HuH-7 (cell line): ENCODE data around the gene CDKN2B.
"Not testable (repeated sequence)": the region's sequence is repeated elsewhere in the genome, so short reads cannot be mapped to it uniquely, and the experiment has no call there.

Experiments used
- DNase-seq: peaks from one replicate; pipeline ENCODE4 v3.0.0; 2011; ENCODE audit warnings: low spot score

CDKN2B gene, protein sequence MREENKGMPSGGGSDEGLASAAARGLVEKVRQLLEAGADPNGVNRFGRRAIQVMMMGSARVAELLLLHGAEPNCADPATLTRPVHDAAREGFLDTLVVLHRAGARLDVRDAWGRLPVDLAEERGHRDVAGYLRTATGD

DNA sequence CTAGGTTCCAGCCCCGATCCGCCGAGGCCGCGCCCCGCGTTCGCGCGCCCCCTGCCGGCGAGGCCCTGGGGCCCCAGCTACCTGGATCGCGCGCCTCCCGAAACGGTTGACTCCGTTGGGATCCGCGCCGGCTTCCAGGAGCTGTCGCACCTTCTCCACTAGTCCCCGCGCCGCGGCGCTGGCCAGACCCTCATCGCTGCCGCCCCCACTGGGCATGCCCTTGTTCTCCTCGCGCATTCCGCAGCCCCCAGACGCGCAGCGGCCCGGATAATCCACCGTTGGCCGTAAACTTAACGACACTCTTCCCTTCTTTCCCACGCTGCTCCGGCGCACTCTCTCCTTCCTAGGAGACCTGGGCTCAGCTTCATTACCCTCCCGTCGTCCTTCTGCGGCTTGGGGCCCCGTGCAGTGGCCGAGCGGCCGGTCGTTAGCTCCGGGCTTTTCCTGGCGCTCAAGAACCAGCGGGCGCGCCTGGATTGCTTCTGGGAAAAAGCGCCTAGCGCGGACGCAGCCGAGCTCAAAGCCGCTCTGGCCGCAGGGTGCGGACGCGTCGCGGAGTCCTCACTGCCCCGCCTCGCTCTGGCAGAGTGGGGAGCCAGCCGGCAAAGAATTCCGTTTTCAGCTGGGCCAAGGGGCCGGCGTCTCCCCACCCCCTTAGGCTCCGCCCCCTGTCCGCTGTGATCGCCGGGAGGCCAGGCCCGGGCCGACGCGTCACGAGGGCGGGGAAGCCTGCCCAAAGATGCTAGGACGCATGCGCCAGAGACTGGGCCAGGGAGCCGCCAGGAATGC, at the start of gene CDKN2B:
TSS of gene CDKN2B (minus strand) at position 589 of the 789 bp plus-strand sequence. CDS start at position 237, 352 bp downstream.
- peak; percentile 83 for DNase-seq

DNA sequence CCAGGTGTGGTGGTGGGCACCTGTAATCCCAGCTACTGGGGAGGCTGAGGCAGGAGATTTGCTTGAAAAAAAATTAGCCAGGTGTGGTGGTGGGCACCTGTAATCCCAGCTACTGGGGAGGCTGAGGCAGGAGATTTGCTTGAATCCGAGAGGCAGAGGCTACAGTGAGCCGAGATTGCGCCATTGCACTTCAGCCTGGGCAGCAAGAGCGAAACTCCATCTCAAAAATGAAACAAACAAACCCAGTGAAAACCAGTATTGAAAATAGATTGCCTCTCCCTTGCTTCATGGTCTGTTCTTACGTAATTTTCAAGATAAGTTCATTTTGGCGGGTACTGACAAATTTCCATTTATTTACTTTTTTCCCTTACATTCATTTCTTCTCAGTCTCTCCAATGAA, 48.9 kb upstream of the CDKN2B start:
- not testable (repeated sequence) for DNase-seq

DNA sequence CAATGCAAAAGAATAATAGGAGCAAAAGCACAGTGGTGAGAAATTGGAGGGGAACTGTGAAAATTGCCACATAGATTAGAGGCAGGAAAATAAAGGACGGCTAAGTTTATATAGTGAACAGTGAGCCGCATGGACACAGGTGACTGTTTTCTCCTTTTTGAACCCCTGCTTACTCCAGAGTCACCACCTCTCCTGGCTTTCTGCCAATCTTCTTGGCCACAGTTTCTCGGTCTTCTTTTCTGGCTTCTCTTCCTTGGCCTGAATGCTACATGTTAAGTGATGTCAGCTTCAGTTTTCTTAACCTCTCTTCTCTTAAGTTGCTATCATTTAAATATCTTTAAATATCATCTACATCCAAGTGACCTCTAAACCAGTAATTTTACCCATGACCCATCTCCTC, 47.3 kb upstream of the CDKN2B start:
- DNase-seq = no peak

DNA sequence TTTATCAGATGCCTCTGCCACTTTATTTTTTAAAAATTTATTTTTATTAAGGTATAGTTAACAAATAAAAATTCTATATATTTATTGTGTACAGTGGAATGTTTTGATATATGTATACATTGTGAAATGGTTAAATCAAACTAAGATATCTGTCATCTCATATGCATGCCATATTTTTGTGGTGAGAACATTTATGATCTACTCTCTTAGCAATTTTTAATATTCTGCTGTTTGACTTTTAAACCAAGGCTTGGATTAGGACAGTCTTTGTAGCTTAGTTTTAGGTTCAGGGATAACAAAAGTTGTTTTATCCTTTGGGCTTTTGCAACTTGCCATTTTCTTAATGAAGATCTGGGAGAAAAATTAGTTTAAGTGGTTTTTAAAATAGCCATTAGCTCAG, 46.0 kb upstream of the CDKN2B start:
- no peak for DNase-seq

DNA sequence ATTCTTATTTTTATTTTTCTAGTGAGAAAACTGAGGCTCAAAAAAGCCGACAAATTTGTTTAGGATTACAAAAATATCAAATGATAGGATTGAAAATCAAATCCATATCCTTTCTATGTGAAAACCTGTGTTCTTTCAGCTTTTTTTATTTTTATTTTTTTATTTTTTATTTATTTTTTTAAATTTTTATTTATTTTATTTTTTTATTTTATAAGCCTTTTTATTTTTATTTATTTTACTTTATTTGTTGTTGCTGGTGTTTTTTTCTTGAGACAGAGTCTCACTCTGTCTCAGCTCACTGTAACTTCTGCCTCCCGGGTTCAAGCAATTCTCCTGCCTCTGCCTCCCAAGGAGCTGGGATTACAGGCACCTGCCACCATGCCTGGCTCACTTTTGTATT, 45.4 kb upstream of the CDKN2B start:
- no peak for DNase-seq

DNA sequence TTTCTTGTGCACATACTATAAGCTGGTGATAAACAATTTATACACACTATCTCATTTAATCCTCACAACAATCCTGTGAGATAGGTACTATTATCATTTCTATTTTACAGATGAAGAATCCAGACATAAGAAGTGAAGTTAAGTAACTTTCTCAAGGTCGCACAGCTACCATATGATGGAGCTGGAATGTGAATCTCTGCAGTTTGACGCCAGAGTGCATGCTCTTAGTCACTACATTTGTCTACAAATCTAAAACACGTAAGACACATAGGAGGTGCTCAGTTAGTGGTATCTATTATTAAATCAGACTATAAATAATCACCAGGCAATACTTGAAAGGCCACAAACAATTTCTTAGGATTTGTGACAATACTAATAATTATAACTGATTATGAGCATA, 45.0 kb upstream of the CDKN2B start:
- no peak for DNase-seq

DNA sequence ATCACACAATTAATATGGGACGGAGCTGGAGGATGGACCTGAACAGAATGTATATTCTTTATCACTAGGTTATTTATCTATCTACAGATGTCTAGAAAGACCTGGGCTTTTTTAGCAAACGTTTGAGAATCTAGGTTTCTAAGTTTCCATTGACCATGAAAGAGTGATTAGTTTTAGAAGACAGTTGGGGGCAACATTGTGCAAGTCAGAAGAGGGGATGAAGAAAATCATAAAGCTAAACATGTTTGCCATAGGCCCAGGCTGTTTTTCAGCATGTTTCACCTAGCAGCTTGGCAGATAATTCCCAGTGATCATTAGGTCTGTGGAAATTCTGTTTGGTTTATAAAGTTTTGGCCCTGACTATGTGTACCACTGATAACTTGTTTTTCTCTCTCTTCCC, 44.1 kb upstream of the CDKN2B start:
- DNase-seq = no peak

DNA sequence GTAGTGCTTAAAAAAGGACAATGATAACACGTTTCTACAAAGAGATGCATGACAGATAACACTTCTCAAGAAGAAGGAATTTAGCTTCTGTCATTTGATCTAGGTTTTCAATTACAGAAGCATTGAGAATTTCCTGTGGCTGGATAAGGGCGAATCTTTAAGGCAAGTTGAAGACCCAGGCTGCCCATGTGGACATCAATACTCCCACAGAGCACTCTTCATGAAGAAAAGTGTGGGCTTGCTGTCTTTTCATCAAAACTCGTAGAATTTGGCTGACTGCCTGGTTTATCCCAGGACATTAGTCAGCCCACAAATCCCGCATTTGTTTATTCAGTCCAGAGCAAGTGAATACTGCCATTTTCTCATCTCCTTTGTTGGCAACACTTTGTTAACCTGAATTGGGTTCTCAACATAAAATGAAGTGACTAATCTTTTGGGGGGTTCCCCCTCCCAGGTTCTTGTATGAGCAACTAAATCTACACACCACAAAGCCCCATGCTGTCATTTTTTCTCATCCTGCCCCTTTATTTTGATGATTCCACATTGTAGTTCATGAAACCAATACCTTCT, 43.4 kb upstream of the CDKN2B start:
- DNase-seq = no peak

DNA sequence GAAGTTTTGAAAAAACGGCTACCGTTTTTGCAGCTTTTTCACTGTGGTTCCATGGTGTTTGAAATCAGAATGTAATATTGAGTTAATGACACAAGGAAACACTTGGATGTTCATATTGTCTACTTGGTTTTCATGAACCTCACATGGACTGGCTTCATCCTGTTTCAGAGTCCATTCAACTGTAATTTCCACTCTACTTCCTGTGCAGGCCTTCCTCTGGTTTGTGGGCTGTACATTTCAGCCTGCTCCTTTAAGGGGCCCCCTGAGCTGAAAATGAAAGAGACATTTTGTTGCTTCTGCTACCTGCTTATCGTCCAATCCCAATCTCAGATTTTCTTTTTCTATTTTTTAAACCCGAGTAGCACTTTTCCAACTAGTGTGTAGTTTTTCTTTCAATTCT, 41.8 kb upstream of the CDKN2B start:
- no peak for DNase-seq

DNA sequence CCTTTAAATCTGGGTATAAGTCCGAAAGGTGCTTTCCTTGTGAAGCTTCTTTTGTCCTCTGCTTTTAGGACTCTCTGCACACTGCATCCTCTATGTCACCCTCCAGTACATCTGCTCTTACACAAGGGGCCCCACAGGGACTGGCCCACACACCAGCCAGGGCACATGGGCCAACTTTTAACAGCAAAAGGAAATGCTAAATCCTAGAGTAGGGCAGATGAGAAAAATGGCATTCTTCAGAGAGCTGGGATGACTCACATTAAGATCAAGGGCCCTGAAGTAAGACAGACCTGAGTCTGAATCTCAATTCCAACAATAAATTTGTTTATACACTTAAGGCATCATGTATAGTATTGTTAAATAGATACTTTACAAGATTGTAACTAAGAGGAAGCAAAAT, 40.3 kb upstream of the CDKN2B start:
- DNase-seq = no peak

DNA sequence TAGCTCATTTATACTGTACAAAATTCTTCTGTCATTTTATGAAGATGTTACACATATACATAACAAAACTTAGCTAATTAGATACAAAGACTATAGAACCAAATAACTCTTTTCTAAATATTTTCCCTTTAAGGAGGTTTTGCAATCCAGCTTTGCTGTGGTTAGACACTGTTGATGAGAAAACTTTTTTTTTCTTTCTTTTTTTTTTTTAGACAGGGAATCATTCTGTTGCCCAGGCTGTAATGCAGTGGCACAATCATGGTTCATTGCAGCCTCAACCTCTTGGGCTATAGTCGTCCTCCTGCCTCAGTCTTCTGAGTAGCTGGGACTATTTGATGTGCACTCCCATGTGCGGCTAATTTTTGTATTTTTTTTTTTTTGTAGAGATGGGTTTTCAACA, 38.5 kb upstream of the CDKN2B start:
- DNase-seq = no peak

DNA sequence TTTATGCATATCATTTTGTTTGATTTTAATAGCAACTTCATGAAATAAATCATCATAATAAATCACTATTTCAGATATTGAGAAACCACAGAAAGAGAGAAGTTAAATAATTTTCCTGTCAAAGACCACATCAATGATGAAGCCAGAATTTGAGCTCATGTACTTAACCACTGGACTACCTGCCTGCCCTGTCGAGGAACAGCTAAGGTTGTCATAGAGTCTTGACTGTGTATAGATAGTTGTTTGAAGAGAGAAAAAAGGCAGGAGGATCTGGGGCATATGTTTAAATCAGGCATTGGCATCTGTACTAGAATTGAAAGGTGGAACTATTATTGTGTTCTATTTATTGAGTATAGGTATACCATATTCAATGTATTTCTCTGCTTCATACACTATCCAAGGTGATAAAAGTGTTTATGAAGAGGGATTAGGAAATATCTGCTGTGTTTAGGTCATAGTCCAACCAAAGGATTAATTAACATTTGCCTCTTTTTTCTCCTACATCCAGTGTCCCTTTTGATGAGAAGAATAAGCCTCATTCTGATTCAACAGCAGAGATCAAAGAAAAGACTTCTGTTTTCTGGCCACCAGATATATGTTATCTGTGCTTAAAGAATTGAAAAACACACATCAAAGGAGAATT, 37.3 kb upstream of the CDKN2B start:
- DNase-seq = no peak

DNA sequence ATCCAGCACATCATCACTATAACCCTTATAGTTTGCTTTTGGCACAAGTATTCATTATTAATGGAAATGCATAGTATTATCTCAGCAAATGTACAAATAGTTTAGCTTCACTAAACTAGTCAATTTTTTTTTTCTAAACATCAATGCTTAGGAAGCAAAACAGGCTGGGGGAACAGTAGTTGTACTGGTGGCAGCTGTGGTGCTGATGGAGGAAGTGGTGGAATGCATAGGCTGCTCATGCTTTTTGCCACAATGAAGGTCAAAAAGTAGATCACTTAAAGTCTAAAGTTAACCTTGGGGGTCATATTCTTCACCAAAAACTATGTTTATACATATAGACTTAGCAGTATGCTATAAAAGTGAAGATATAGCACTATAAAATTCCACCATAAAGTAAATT, 36.3 kb upstream of the CDKN2B start:
- no peak for DNase-seq

DNA sequence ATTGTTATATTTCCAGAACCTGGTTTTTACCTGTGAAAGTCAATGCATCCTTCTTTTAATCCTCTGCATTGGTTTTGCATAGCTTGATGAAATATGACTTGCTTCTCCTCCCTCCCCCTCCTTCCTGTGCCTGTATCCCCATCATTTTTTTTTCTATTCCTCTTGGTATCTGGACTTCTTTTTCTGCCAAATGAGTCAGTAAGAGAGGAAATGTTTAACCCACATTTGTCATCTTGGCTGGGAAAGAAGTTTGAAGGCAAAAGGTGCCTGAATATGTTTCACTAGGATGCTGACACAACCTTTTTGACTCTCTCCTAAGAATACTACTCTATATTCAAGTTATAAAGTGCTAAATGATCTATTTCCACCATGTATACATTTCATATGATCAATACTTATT, 35.5 kb upstream of the CDKN2B start:
- no peak for DNase-seq

DNA sequence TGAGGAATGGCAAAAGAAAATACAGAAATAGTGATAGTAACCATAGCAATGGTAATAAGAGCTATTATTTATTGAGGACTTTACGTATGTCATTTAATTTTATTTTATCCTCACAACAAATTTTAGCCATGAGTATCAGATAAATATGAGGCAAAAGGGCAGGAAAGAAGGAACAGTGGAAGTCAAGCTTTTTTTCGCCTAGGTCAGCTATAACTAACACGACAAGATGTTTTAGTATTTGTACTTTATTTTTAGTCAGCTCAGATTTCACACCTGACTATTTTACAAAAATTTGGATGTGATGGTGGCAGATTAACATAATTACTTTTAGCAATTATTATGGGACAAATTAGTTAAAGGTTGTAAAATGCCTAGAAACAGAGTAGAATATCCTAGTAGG, 34.8 kb upstream of the CDKN2B start:
- DNase-seq = no peak

DNA sequence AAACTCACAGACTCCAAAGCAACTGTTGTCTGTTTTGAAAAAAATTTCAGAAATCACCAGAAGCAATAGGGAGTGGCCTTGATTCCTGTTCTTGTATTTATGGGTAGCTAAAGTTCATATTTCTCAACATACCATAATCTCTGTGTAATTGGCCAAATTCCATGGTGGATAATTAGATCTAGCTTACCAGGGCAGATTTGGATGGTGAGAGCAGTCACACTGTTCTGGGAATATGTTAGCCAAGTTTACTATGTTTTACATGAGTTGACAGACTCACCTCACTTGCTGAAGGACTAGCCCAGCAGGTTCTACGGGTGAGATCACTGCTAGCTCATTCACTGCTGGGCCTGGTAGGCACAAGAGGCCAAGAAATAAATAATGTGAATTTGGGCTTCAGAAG, 32.7 kb upstream of the CDKN2B start:
- no peak for DNase-seq

DNA sequence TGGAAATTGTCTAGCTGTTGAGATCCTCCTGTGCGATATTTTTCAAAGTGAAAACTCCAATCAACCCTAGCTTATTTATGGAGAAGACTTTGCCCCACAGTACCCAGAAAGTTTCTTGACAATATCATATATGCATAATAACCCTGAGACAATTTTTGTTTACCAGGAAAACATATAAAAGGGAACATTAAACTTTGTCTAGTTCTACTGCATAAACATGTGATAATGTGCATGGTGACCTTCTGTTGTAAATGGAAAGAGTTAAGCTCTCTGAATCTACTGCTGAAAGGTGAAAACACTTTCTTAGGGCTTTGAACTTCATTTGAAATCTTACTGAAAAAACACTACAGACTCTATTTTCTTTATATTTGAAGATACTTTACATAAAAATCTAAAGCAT, 32.2 kb upstream of the CDKN2B start:
- no peak for DNase-seq

DNA sequence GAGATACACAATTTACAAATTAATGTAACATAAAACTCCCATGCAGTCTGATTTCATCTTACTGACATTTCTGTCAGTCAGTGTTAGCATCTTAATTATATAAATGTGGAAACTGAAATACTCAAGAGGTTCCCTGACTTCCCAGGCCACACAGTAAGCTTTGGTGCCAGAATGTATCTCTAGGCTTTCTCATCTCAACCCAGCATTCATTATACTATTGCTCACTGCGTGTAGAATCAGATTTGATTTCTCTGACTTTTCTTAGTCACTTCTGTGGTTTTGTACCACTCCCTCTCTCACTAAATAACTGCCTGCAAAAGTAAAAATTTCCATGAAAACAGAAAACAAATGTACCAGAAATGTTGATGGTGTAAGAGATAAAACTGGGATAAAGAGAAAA, 31.7 kb upstream of the CDKN2B start:
- DNase-seq = no peak

DNA sequence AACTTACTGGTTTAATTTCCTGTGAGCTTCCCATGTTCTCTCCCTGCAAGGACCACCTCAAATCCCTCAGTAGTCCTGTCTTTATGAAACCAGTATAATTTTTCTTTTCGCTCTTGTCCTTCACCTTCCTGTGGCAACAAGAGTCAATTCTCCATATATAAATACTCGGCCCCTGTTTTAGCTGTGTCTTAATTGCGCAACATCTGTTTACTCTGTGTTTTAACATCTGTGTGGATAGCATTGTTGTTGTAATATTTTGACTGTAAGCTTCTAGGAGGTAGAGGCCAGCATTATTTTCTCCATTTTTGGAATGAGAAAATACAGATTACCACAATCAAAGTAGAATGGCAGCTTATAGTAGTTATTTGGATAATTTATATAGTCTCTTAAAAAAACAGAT, 30.2 kb upstream of the CDKN2B start:
- no peak for DNase-seq

DNA sequence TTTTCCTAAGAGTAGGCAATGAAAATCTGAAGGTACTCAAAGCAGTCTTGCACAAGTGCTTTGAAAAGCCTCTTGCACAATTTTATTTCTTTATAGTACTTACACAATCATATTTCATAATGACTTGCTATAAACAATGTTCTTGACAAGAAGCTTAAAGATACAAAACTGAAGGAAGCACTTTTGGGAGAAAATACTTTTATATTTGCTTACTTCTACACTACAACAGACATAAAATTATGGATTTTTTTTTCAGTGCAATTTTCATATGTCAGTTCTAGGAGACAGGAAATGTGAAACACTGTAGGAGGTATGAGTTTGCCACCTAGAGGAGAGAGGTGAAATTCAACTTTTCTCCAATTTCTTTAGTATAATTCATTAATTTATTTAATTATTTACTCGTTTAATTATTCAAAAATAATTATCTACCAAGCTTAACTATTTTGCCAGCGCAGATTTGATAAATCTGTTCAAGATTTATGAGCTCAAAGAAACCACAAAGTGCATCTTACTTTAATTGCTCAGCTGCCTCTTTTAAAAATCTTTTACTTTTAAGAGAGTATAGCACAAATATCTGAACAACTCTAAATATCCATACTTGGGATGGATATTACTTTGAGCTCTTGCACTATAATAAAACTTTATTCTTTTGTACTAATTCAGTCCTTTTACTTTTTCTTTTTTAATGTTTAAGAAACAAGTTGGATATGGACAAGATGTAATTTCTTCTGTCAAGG, 29.0 kb upstream of the CDKN2B start:
- no peak for DNase-seq

DNA sequence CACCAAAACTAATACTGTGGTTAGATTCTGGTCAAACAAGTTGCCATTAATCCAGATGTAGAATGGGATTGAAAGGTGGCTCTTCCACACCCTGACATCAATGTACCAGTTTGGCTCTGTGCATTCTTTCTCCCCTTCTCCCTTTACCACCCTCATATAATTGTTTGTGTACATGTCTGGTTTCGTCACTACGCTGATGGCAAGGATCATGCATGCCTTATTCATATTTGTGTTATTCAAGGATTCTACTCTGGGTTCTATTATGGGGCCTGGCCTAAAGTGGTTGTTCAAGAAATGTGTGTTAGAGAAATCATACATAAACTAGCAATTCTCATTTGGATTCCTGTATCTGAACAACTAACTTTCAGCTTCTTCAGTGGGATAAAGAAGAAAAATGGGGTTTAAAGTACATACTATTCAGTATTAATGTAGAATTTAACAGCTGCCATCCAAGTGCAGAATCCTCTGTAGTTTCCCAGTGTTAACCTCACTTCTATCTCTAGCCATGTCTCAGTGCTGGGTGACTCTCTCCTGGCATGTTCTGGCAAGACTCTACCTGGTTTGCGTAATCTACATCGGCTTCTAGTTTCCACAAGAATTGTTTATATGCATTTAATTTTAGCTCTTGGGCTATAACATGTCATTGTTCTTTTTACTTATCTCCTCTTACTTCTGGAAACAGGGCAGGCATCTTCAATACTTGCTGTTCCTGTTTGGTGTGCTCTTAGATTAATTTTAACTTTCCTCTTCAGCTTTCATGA, 27.9 kb upstream of the CDKN2B start:
- DNase-seq = no peak

DNA sequence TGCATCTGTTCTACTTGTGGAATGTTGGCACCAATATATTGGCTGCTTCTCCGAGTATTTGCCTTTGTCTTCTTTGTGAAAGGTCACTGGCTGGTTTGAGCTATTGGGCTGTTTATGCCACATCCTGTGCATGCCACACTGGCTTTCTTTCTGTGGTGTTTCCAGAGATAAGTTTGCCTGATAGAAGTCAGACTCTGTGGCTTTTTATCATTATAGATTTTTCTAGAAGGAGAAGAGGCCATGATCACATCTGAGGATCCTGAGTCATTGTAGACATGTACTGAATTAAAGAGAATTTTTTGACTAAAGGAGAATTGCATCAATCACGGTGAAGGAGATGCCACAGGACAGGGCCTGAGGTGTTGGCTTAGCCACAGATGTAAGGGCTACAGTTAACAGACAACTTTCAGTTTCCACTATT, 26.5 kb upstream of the CDKN2B start:
- no peak for DNase-seq
